SJCRH30 (cell line): ENCODE results near the gene ZFYVE27. TPM values are rescaled to one million over a fixed set of nuclear protein-coding genes. Genes with fewer than 3 reads are reported as not detected.

Source experiments
- DNase-seq, 2 experiments: peaks; one replicate each; pipeline ENCODE4 v3.0.0-alpha.2; 2015 to 2020
- H3K27ac ChIP-seq: fragments of 250-450 bp; sonication (Bioruptor Pico); 2 replicates; pipeline ENCODE4 v1.5.1; 2020; ENCODE audit warnings: mild to moderate bottlenecking, moderate library complexity
- H3K27me3 ChIP-seq: fragments of 250-450 bp; sonication (Bioruptor Pico); 2 replicates; pipeline ENCODE4 v1.5.1; 2020; ENCODE audit warnings: mild to moderate bottlenecking, moderate library complexity
- H3K36me3 ChIP-seq: fragments of 250-450 bp; sonication (Bioruptor Pico); 2 replicates; pipeline ENCODE4 v1.5.1; 2020; ENCODE audit warnings: mild to moderate bottlenecking, moderate library complexity
- H3K4me1 ChIP-seq: fragments of 250-450 bp; sonication (Bioruptor Pico); 2 replicates; pipeline ENCODE4 v1.5.1; 2020; ENCODE audit warnings: mild to moderate bottlenecking, moderate library complexity
- H3K4me3 ChIP-seq: fragments of 250-450 bp; sonication (Bioruptor Pico); 2 replicates; pipeline ENCODE4 v1.5.1; 2020; ENCODE audit warnings: mild to moderate bottlenecking, moderate library complexity
- H3K9me3 ChIP-seq: fragments of 250-450 bp; sonication (Bioruptor Pico); replicated peaks from 2 replicates; pipeline ENCODE4 v1.5.1; 2020; ENCODE audit warnings: mild to moderate bottlenecking, moderate library complexity
- total RNA-seq: library from RNA; depleted of rRNA; stranded (reverse); fragments of >200 nt; shearing (Covaris generic); gene quantifications from 2 replicates; pipeline ENCODE4 v1.2.3, GENCODE V29; 2014

Gene ZFYVE27
- total RNA-seq, 1 experiment from 2014 or later, result 27.1 TPM

DNA sequence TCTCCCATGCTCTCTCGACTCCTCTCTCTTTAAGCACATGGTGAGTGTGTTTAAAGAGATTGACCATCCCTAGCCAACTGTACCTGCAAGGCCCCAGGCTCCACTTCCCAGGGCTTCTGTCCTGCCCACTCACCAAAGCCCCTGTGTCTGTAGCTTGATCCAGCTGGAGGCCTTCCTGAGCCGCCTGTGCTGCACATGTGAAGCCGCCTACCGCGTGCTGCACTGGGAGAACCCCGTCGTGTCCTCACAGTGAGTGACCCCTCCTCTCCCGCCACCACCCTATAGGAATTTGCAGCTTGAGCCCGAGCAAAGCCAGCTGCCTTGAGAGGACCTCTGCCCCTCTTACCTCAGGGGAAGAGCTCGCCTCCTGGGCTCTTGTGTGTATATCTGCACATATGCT is 11.2 kb downstream of the ZFYVE27 start:
- no peak overlapping the region for H3K27ac ChIP-seq
- peaks cover 63% of the 10 kb centered on the region for H3K36me3 ChIP-seq
- H3K4me3 ChIP-seq, result no peak overlapping the region
- H3K4me1 ChIP-seq, result no peaks in the 10 kb centered on the region
- H3K27me3 ChIP-seq, result no peaks in the 10 kb centered on the region
- H3K9me3 ChIP-seq, result no peaks in the 10 kb centered on the region
- DNase-seq, result no peak

DNA sequence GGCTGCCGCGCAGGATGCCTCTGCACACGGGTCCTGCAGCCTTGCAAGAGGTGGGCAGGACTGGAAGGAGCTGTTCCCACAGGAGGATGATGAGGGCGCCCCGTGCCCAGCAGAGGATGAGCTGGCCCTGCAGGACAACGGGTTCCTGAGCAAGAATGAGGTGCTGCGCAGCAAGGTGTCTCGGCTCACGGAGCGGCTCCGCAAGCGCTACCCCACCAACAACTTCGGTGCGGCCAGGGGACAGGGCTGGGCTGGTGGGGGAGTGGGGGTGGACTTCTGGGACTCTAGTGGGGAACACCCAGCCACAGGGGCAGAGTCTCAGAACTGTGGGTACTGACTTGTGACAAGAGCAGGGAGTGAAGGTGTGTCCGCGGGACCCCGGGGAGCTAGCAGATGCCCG is 16.0 kb downstream of the ZFYVE27 start:
- no peak for DNase-seq
- H3K4me1 ChIP-seq, result no peaks in the 10 kb centered on the region
- H3K36me3 ChIP-seq, result peaks cover 68% of the 10 kb centered on the region
- H3K9me3 ChIP-seq, result no peaks in the 10 kb centered on the region
- H3K4me3 ChIP-seq, result no peak overlapping the region
- H3K27ac ChIP-seq, result no peak overlapping the region
- H3K27me3 ChIP-seq, result no peaks in the 10 kb centered on the region

DNA sequence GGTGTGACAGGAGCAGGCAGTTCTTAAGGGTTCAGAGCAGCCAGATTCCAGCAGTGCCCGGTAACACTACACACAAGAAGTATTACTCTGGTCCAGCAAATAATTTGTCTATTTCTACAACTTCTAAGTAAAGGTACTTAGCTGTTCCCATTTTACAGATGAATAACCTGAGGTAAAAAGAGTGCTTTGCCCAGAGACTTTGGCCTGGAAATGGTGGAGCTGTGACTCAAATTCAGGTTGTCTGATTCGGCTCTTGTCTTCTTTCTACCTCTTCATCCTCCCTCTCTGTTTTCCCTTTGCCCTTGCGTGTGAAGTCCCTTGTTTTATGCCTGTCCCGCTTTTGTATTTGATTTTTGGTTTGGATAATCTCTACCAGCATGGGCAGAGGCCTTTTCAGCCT is 17.8 kb downstream of the ZFYVE27 start:
- Histone ChIP-seq H3K27ac (no peak overlapping the region), H3K4me3 (no peak overlapping the region), H3K36me3 (peaks cover 54% of the 10 kb centered on the region)

DNA sequence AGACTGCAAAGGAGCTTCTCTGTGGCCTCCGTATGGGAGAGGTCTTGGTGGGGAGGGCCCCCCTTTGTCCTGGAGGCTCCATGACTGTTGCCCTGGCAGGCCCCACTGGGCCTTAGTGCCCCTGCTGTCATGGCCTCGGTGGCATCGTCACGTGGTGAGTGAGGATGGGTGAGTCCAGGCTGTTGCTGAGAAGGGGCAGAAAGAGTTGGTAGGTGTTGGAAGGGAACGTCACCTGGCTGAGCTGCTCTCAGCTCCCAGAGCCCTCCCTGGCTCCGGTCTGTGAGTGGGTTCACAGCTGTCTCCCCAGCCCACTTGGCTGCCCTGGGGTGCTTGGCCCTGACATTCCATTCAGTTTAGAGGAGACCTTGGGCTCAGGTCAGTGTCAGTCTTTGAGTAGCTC is 18.8 kb downstream of the ZFYVE27 start:
- DNase-seq, result no peak
- Histone ChIP-seq H3K9me3 (no peaks in the 10 kb centered on the region), H3K27me3 (no peaks in the 10 kb centered on the region), H3K4me3 (no peak overlapping the region), H3K36me3 (peaks cover 50% of the 10 kb centered on the region), H3K4me1 (peaks cover 6% of the 10 kb centered on the region), H3K27ac (no peak overlapping the region)

More for the DNA sequence above, 17.8 kb downstream of the ZFYVE27 start:
- no peaks in the 10 kb centered on the region for H3K9me3 ChIP-seq
- no peak for DNase-seq
- peaks cover 2% of the 10 kb centered on the region for H3K4me1 ChIP-seq
- no peaks in the 10 kb centered on the region for H3K27me3 ChIP-seq

DNA sequence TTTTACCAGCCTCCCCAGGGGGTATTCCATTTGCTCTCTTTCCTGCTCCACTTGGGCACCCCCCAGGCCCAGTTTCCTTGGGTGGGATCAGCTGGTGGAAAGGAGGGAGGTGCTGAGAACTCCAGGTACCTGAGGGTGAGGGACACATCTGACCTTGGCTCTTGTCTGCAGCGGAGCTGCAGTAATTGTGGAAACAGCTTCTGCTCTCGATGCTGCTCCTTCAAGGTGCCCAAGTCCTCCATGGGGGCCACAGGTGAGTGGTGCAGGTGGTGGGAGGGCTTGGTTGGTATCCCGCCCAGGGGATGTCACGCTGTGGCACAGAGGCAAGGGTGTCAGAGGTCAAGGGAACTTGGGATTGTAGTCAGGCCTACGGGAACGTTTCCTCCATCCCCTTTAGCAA is 20.5 kb downstream of the ZFYVE27 start:
- Histone ChIP-seq H3K4me1 (peaks cover 20% of the 10 kb centered on the region), H3K36me3 (peaks cover 42% of the 10 kb centered on the region), H3K9me3 (no peaks in the 10 kb centered on the region), H3K27ac (no peak overlapping the region), H3K27me3 (no peaks in the 10 kb centered on the region), H3K4me3 (no peak overlapping the region)
- DNase-seq, result no peak

DNA sequence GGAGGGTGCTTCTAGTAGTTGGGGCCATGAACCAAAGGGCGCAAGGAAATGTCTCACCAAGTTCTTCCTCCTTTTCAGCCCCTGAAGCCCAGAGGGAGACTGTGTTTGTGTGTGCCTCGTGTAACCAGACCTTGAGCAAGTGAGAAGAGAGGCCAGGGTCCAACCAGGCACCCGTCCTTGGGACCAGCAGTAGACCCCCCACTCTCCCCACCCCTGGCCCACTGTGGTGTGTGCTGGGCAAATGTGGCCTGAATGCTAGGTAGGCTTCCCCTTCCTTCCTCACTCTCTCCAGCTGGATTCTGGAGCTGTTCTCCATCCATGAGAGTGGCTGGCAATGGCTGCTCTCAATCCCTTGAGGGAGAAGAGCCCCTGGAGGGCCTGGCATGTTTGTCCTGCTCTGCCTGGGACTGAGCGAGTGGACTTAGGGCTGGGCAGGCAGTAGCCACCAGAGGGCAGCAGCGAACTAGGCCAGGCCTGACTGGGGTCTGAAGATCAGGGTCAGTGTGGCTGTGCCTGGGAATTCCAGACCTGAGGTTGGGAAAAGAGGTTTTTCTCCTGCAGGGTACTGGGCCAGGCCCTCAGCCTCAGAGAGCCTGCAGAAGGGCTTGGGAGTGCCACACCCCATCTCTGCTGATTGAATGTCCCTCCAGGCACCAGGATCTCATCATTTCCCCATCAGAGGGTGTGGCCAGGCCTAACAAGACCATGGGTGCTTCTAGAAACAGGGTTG is 22.4 kb downstream of the ZFYVE27 start:
- peak; percentile 82 to 93 for DNase-seq
- Histone ChIP-seq H3K4me3 (no peak overlapping the region), H3K27ac (no peak overlapping the region), H3K9me3 (no peaks in the 10 kb centered on the region), H3K27me3 (no peaks in the 10 kb centered on the region), H3K36me3 (peaks cover 30% of the 10 kb centered on the region), H3K4me1 (peaks cover 39% of the 10 kb centered on the region)

DNA sequence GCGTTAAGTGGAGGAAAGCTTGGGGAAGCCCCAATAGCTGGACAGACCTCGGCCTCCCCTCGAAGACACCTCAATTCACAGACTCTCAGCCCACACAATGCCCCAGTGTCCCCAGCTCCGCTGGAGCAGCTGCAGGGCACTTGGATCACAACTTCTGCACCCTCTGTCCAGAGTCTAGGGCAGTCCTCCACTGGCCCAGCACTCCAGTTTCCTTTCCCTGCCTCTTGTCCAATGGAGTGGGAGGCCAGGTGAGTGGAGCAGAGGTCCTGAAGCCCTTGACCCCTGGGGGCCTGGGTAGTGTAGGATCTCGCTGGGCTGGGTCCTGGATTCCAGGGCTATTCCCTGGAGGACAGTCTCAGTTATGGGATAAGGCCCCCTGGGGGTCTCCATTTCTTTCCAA is 23.0 kb downstream of the ZFYVE27 start:
- no peak overlapping the region for H3K27ac ChIP-seq
- H3K36me3 ChIP-seq, result peaks cover 23% of the 10 kb centered on the region
- no peaks in the 10 kb centered on the region for H3K27me3 ChIP-seq
- H3K4me3 ChIP-seq, result no peak overlapping the region
- no peaks in the 10 kb centered on the region for H3K9me3 ChIP-seq
- no peak for DNase-seq
- H3K4me1 ChIP-seq, result peaks cover 45% of the 10 kb centered on the region

DNA sequence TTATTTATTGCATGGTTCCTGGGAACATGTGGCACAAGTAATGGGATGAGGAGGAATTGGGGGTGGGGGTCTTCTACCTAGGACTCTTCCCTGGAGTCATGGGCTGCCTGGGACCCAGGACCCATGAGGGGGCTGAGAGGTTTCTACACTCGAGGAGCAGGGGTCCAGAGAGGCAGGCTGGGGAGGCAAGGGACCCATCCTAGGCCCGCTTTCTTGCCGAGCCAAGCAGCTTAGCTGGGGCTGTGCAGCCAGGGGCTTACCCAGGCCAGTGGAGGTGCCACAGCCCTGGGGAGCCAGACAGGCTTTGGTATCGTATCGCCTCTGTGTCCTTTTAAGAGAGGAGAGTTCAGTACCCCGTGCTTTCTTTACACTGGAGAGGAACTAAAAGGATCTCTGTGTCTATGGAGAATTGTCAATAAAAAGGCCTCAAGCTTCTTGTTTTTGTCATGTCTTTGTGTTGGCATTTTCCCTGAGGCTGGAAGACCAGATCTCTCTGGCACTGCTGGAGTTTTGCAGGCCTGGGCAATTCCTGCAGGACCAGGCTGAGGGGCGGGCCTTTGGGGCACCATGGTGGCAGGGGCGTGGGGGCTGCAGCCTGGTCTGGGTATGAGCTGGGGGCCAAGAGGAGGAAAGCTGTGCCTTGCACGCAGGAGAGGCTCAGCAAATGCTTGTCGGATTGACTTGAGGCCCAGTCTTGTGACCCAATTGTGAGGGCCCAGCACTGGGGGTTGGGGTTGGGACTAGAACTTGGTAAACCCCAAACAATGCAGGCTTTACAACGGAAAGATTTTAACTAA is 23.7 kb downstream of the ZFYVE27 start:
- H3K27ac ChIP-seq, result no peak overlapping the region
- H3K9me3 ChIP-seq, result no peaks in the 10 kb centered on the region
- no peak overlapping the region for H3K4me3 ChIP-seq
- no peaks in the 10 kb centered on the region for H3K27me3 ChIP-seq
- peaks cover 17% of the 10 kb centered on the region for H3K36me3 ChIP-seq
- H3K4me1 ChIP-seq, result peaks cover 50% of the 10 kb centered on the region
- no peak for DNase-seq

DNA sequence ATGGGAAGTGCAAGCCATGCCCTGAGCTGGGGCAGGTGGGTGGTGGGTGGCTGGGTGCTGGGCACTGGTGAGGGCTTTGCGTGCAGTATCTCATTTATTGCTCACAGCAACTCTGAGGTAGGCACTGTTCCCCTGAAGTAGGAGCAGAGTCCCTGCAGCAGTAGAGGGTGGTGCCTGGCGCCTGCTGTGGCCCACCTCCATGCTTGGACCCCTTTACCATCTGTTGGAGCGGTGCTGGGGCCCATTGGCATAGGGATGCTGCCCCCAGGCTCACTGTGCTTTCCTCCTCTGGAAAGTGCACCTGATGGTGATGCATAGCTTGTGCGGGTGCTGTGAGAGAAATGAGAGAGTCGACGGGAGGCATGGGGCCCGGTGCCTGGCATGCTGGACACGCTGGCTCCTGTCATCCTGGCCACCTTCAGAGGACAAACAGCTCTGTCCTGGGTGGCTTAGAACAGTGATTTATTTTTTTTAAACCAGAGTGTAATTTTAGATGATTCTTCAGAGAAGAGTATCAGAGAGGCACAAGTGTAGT is 24.5 kb downstream of the ZFYVE27 start:
- Histone ChIP-seq H3K36me3 (peaks cover 17% of the 10 kb centered on the region), H3K9me3 (no peaks in the 10 kb centered on the region), H3K27me3 (no peaks in the 10 kb centered on the region), H3K4me1 (peaks cover 57% of the 10 kb centered on the region), H3K27ac (no peak overlapping the region), H3K4me3 (no peak overlapping the region)
- no peak for DNase-seq

DNA sequence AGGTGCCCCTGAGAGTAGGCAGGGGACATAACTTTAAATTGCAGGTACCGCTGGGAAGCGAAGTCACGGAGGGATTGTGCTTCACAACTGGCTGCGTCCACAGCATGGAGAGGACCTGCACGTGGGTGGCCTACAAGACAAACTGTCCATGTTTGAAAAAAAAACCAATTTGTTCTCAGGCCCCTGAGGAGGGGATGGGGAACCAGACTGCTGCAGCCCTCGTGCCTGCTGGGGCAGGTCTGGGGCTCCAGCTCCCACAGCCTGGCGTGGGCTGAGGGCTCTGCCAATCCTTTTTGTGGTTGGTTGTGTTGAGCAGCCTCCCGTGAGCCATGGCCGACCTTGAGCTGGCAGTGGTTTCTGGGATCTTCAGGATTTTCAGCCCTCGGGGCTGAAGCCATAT is 25.1 kb downstream of the ZFYVE27 start:
- peaks cover 64% of the 10 kb centered on the region for H3K4me1 ChIP-seq
- no peaks in the 10 kb centered on the region for H3K27me3 ChIP-seq
- H3K9me3 ChIP-seq, result no peaks in the 10 kb centered on the region
- H3K27ac ChIP-seq, result peak overlapping the region; percentile 100
- no peak overlapping the region for H3K4me3 ChIP-seq
- no peak for DNase-seq
- H3K36me3 ChIP-seq, result peaks cover 15% of the 10 kb centered on the region

DNA sequence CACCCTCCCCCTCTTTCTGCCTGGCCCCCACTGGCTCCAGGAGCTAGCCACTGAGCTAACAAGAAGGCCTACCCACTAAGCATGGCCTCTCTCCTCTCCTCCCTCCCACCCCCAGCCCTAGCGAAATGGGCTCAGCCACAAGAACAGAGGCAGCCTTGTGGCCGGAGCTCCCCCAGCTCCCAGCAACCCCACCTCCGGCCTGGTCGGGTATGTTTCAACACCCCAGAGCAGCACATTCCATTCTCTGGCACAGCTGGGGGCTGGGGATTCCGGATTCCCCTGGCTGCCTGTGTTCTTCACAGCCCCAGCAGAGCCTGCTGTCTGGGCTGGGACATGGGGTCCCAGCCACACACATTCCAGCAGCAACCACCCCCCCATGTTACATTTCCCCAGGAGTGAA is 25.9 kb downstream of the ZFYVE27 start:
- peak; percentile 90 for DNase-seq
- Histone ChIP-seq H3K4me3 (no peak overlapping the region), H3K4me1 (peaks cover 68% of the 10 kb centered on the region), H3K36me3 (peaks cover 8% of the 10 kb centered on the region), H3K9me3 (no peaks in the 10 kb centered on the region), H3K27me3 (no peaks in the 10 kb centered on the region), H3K27ac (peak overlapping the region; percentile 100)

DNA sequence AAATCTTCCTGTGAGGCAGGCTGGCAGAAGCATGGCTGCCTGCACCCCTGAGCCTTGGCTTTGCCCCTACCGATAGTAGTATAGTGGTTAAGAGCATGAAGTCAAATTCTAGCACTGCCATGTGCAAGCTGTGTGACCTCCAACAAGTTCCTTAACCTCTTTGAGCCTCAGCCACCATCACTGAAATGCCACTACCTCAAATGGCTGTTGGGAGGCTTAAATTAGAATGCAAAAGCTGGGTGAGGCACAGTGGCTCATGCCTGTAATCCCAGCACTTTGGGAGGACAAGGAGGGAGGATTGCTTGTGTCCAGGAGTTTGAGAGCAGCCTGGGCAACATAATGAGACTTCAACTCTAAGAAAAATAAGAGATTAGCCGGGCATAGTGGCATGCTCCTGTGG is 26.5 kb downstream of the ZFYVE27 start:
- Histone ChIP-seq H3K4me1 (peaks cover 70% of the 10 kb centered on the region), H3K4me3 (no peak overlapping the region), H3K27ac (peak overlapping the region; percentile 100), H3K27me3 (no peaks in the 10 kb centered on the region), H3K9me3 (no peaks in the 10 kb centered on the region), H3K36me3 (peaks cover 8% of the 10 kb centered on the region)
- DNase-seq, result no peak

DNA sequence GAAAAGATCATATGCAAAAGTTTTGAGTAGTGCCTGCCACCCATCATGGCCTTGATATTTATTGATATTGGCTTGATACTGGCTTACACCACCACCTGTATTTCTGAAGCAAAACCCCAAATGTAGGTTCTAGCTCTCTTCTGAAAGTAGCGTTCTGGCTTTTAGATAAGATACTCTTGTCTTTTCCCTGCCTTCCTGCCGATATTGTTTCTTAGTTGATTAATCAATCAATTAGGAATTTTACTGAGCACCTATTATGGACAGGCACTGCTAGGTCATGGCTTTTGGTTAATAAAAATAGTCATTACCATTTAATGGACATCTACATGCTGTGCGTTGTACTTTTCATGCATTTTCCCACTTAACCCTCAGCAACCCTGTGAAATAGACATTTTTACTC is 27.0 kb downstream of the ZFYVE27 start:
- peaks cover 74% of the 10 kb centered on the region for H3K4me1 ChIP-seq
- no peak for DNase-seq
- no peak overlapping the region; the same call in 1 of the 2 replicates for H3K4me3 ChIP-seq
- peaks cover 8% of the 10 kb centered on the region for H3K36me3 ChIP-seq
- peak overlapping the region; percentile 100 for H3K27ac ChIP-seq
- H3K27me3 ChIP-seq, result no peaks in the 10 kb centered on the region
- H3K9me3 ChIP-seq, result no peaks in the 10 kb centered on the region

DNA sequence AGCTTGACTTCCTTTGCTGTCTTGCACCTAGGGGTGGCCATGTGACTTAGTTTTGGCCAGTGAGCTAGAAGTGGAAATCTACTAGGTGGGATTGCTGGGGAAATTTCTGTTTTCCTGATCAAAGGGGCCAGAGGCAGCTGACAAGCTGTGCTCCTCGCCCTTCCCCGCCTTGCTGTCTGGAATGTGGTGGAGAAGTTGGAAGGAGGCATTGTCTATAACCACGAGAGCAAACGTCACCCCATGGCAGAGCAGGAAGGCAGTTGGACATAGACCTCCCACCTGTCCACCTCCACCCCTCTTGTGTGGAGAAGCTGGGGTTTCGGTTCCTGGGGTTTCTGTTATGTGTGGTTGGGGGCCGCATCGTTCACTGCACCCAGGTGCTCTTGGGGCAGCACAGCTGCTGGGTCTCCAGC is 27.6 kb downstream of the ZFYVE27 start:
- Histone ChIP-seq H3K4me1 (peaks cover 79% of the 10 kb centered on the region), H3K36me3 (peaks cover 8% of the 10 kb centered on the region), H3K9me3 (no peaks in the 10 kb centered on the region), H3K27me3 (no peaks in the 10 kb centered on the region), H3K4me3 (no peak overlapping the region; the same call in 1 of the 2 replicates), H3K27ac (peak overlapping the region; percentile 100)
- peak; percentile 95 to 96 for DNase-seq

DNA sequence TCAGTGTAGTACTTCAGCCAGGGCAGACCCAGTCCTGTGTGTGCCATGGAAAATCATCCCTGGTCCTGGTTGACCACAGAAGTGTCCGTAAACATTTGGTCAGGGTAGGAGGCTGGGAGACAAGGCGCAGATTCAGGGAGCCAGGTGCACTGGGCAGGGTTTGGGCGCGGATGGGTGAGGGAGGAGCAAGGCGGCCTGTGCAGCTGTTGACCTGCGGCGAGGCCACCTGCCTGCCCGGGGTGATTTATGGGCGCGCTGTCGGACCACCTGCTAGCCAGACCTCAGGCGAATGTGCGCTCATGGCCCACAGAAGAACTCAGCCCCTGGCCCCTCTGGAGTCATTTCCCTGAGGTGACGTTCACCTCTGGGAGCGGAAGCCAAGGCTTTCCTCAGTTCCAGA is 28.3 kb downstream of the ZFYVE27 start:
- Histone ChIP-seq H3K4me3 (no peak overlapping the region), H3K4me1 (peaks cover 73% of the 10 kb centered on the region), H3K27me3 (no peaks in the 10 kb centered on the region), H3K36me3 (peaks cover 1% of the 10 kb centered on the region; the same call in 1 of the 2 replicates), H3K27ac (peak overlapping the region; percentile 100), H3K9me3 (no peaks in the 10 kb centered on the region)
- peak; percentile 99 for DNase-seq
